Left lung (tissue), 10 donors: Measurements from ENCODE around the gene VDAC1. TPM values are rescaled to one million over a fixed set of nuclear protein-coding genes. Genes with fewer than 3 reads are reported as not detected.

Experiments used
- ATAC-seq: fragments of 200-7000 bp; cut with Tn5 transposase; one replicate; pipeline ENCODE4 v1.9.1; 2020; ENCODE audit warnings: moderate library complexity
- DNase-seq, 4 donors: peaks; one replicate each; pipeline ENCODE4 v3.0.0-alpha.2; 2013 to 2020
- H3K27ac ChIP-seq, 2 donors: fragments of 200-600 bp; sonication (generic) in 1 of 2; one replicate each; pipeline versions ENCODE4 v1.5.0 to v1.8.0; 2020 to 2021
- H3K27me3 ChIP-seq, 2 donors: fragments of 200-600 bp; sonication (generic) in 1 of 2; one replicate each; pipeline versions ENCODE4 v1.5.0 to v1.8.0; 2020 to 2021
- H3K36me3 ChIP-seq, 2 donors: fragments of 200-600 bp; sonication (generic) in 1 of 2; one replicate each; pipeline versions ENCODE4 v1.5.0 to v1.8.0; 2020 to 2021
- H3K4me1 ChIP-seq, 2 donors: fragments of 200-600 bp; one replicate each; pipeline ENCODE4 v1.8.0; 2021
- H3K4me3 ChIP-seq, 2 donors: fragments of 200-600 bp; sonication (generic) in 1 of 2; one replicate each; pipeline versions ENCODE4 v1.5.0 to v1.8.0; 2020 to 2021; ENCODE audit warnings: mild to moderate bottlenecking in 1 of 2
- H3K9me3 ChIP-seq, 2 donors: fragments of 200-600 bp; sonication (generic) in 1 of 2; one replicate each; pipeline versions ENCODE4 v1.5.0 to v1.8.0; 2020 to 2021
- CTCF ChIP-seq, 2 donors: fragments of 200-600 bp; sonication (generic) in 1 of 2; IDR thresholded peaks; one replicate each; pipeline versions ENCODE4 v1.5.0 to v1.8.0; 2021; ENCODE audit warnings: antibody characterized with exemption in 2 of 2
- intact Hi-C, 2 donors: fragments of 100-400 bp; cut with DNase I; formaldehyde crosslinking; loops; one replicate each; pipeline versions ENCODE4 v1.11.2 to v1.14.2; 2022
- polyA plus RNA-seq, 6 donors: library from polyadenylated mRNA; unstranded; fragments of 120-200 nt; gene quantifications; one replicate each; pipeline ENCODE4 v1.2.1, GENCODE V29; 2013; ENCODE audit not compliant: insufficient read length in 6 of 6
- total RNA-seq, 2 donors: library from RNA; stranded (reverse); fragmentation: NEBNext Ultra II Directional; extraction: Animal tissue kit (Norgen Biotek cat#: 25700); gene quantifications; one replicate each; pipeline ENCODE4 v1.2.1, GENCODE V29; 2021
- donor health status: DM: no; HTN: yes; CAD: no.
- donor health status: DM: no; HTN: no; CAD: no.

VDAC1 gene
- total and polyA plus RNA-seq, 8 donors: 118 to 186 (median 133) TPM

- peaks cover 32 to 67% of the 10 kb centered on the region in 2 donors for H3K4me1 ChIP-seq
Measured at GRCh38 chr5:133995883-133996563, 8.8 kb downstream of the VDAC1 start.

GRCh38 chr5:133995341-133995740, 9.4 kb downstream of the VDAC1 start:
- H3K36me3 ChIP-seq: peaks cover 0 to 19% of the 10 kb centered on the region in 2 donors
- no peak for DNase-seq
- no peak overlapping the region for H3K27ac ChIP-seq
- intact Hi-C loops: no loop called here
- peaks cover 32 to 60% of the 10 kb centered on the region in 2 donors for H3K4me1 ChIP-seq
- ATAC-seq: no peak
- no peaks in the 10 kb centered on the region for H3K27me3 ChIP-seq
- H3K4me3 ChIP-seq: no peak overlapping the region
- H3K9me3 ChIP-seq: no peaks in the 10 kb centered on the region
- TF ChIP-seq CTCF (IDR thresholded peaks at IDR 0.05): no peak

More at GRCh38 chr5:133995883-133996563, 8.8 kb downstream of the VDAC1 start:
- H3K36me3 ChIP-seq: peaks cover 0 to 16% of the 10 kb centered on the region in 2 donors
- H3K9me3 ChIP-seq: no peaks in the 10 kb centered on the region
- no peak for DNase-seq
- TF ChIP-seq CTCF (IDR thresholded peaks at IDR 0.05): no peak
- no peak for ATAC-seq
- H3K27ac ChIP-seq: no peak overlapping the region
- no peaks in the 10 kb centered on the region for H3K27me3 ChIP-seq
- no peak overlapping the region for H3K4me3 ChIP-seq
- intact Hi-C loops: no loop called here

GRCh38 chr5:133994990-133995333, 9.8 kb downstream of the VDAC1 start:
- no peak for TF ChIP-seq CTCF (IDR thresholded peaks at IDR 0.05)
- no peaks in the 10 kb centered on the region for H3K9me3 ChIP-seq
- H3K4me3 ChIP-seq: no peak overlapping the region
- peaks cover 32 to 56% of the 10 kb centered on the region in 2 donors for H3K4me1 ChIP-seq
- H3K27ac ChIP-seq: no peak overlapping the region
- DNase-seq (no peak), ATAC-seq (no peak)
- no peaks in the 10 kb centered on the region for H3K27me3 ChIP-seq
- intact Hi-C loops: no loop called here
- peaks cover 0 to 21% of the 10 kb centered on the region in 2 donors for H3K36me3 ChIP-seq

- no peak overlapping the region for H3K4me3 ChIP-seq
- peaks cover 0 to 26% of the 10 kb centered on the region in 2 donors for H3K36me3 ChIP-seq
- no peak for TF ChIP-seq CTCF (IDR thresholded peaks at IDR 0.05)
- DNase-seq: no peak
- H3K27me3 ChIP-seq: no peaks in the 10 kb centered on the region
- no peak overlapping the region for H3K27ac ChIP-seq
- intact Hi-C loops: no loop called here
- ATAC-seq: no peak
- no peaks in the 10 kb centered on the region for H3K9me3 ChIP-seq
- peaks cover 32 to 53% of the 10 kb centered on the region in 2 donors for H3K4me1 ChIP-seq
Measured at GRCh38 chr5:133994297-133994989, 10.3 kb downstream of the VDAC1 start.

GRCh38 chr5:133993185-133993936, 11.4 kb downstream of the VDAC1 start:
- no peaks in the 10 kb centered on the region for H3K27me3 ChIP-seq
- DNase-seq (no peak), ATAC-seq (peak; percentile 51)
- peaks cover 32 to 49% of the 10 kb centered on the region in 2 donors for H3K4me1 ChIP-seq
- H3K36me3 ChIP-seq: peaks cover 0 to 37% of the 10 kb centered on the region in 2 donors
- TF ChIP-seq CTCF (IDR thresholded peaks at IDR 0.05): no peak
- H3K4me3 ChIP-seq: no peak overlapping the region
- H3K9me3 ChIP-seq: no peaks in the 10 kb centered on the region
- intact Hi-C loops: no loop called here
- no peak overlapping the region for H3K27ac ChIP-seq
